ENCODE data around the gene KIF12.

KIF12 gene

DNA sequence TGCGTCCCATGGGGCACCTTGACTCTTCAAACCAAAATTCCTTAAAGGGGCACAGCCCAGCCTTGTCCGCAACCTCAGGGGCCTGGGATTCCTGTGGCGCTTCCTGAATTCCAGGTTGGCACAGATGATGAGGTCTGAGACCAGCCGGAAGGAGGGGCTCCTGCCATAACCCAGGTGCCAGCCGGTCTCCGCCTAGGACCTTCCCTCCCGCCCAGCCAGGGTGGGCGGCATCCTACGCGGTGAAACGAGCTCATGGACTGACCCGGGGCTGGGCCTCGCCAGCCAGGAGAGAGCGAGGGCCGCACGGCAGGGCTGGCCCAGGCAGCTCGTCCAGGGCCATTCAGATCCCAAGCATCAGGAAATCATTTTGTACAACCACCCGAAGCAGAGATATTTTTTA is 44.0 kb downstream of the KIF12 start:
- Histone ChIP-seq H3K4me3 (peak overlapping the region in 5 of 10 experiments; percentile 28 to 53 (median 45); a peak in 5 of 20 replicates), H3K9me3 (replicated peaks in 1 of 11) (no peaks in the 10 kb centered on the region), H3K4me2 (peak overlapping the region; percentile 79 to 99 (median 89)), H3K27ac (peak overlapping the region in 9 of 11 experiments; percentile 30 to 88 (median 73); a peak in 19 of 22 replicates), H3K9ac (peak overlapping the region; percentile 32 to 78 (median 49); a peak in 19 of 22 replicates), H3K27me3 (0 out of 22 replicates have a peak, but pooled peaks cover 0 to 4% (median 0%) of the 10 kb centered on the region in 11 experiments), H3K4me1 (peaks cover 37 to 99% (median 83%) of the 10 kb centered on the region in 10 experiments), H3K36me3 (peaks cover 8 to 42% (median 33%) of the 10 kb centered on the region in 11 experiments; a peak in 20 of 22 replicates), H4K20me1 (no peaks in the 10 kb centered on the region; a peak in 1 of 22 replicates)
- no peak for TF ChIP-seq Cebpa-rat (IDR thresholded peaks at IDR 0.05)

DNA sequence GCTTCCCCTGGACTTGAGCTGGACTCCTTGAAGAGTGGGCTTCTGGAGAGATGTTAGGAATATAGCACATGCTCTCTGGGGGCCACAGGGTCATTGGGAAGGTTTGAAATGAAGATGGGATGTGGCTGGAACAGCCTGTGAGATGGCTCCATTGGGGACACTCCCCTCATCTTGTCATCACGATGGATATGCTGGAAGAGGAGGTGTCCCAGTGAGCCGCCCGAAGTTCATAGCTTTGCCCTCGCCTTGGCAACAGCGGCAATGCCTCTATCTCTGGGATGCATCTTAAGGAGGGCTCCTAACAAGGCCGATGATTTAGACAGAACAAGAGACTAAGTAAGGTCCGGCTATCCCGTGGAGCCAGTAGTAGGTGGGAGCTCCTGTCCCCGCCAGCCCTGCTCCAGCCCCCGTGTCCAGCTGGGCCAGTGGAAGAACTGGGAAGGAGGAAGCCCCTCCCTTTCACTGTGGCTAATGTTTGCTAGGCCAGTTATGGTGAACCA is 44.9 kb downstream of the KIF12 start:
- peak overlapping the region in 4 of 11 experiments; percentile 17 to 88 (median 62); a peak in 5 of 22 replicates for H3K27ac ChIP-seq
- 0 out of 22 replicates have a peak, but pooled peaks cover 0 to 4% (median 0%) of the 10 kb centered on the region in 11 experiments for H3K27me3 ChIP-seq
- no peak for TF ChIP-seq Cebpa-rat (IDR thresholded peaks at IDR 0.05)
- peaks cover 29 to 91% (median 75%) of the 10 kb centered on the region in 10 experiments for H3K4me1 ChIP-seq
- no peaks in the 10 kb centered on the region; a peak in 1 of 22 replicates for H4K20me1 ChIP-seq
- no peak overlapping the region for H3K4me3 ChIP-seq
- H3K4me2 ChIP-seq, result peak overlapping the region in 8 of 11 experiments; percentile 16 to 99 (median 58); a peak in 15 of 22 replicates
- H3K36me3 ChIP-seq, result peaks cover 14 to 50% (median 41%) of the 10 kb centered on the region in 11 experiments; a peak in 21 of 22 replicates
- peak overlapping the region in 1 of 11 experiments; percentile 31; a peak in 1 of 22 replicates for H3K9ac ChIP-seq
- H3K9me3 ChIP-seq (replicated peaks in 1 of 11), result no peaks in the 10 kb centered on the region

DNA sequence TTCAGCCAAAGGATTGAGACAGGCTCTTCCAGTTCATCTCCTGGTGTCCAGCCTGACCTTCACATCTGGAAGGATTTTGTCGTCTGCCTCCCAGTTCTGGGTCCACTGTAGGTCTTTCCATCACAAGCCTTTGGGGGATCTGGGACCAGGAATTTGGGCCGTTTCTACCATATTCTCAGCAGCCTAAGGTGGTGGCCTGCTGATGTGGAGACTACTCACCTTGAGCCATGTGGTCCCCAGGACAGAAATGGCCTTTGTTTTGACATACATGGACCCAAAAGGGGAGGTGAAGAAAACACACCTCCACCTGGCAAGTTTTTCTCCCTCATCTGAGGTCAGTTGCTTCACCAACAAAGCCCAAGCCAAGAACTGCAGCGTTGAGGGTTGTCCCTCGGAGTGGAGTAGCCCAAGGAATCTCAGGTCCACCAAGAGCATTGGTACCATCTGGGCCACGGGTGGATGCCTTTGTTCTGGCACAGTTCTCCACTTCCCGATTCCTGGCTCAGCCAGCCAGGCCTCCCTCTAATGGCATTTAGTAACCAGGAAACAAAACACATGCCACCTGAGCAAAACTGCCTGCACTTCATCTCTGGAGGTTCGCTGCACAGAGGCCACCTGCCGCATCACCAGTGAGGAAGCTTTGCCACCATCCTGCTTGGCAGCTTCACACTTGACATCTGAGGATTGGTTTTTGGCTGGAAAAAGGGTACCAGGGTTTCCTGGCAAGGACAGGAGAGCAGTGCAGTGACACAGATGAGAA is 45.7 kb downstream of the KIF12 start:
- Histone ChIP-seq H3K27me3 (0 out of 22 replicates have a peak, but pooled peaks cover 0 to 4% (median 0%) of the 10 kb centered on the region in 11 experiments), H3K9ac (no peak overlapping the region), H3K9me3 (replicated peaks in 1 of 11) (no peaks in the 10 kb centered on the region), H3K36me3 (peaks cover 22 to 58% (median 50%) of the 10 kb centered on the region in 11 experiments), H3K4me1 (peaks cover 21 to 83% (median 67%) of the 10 kb centered on the region in 10 experiments), H3K27ac (no peak overlapping the region), H3K4me2 (peak overlapping the region in 7 of 11 experiments; percentile 16 to 99 (median 58); a peak in 11 of 22 replicates), H4K20me1 (no peaks in the 10 kb centered on the region), H3K4me3 (no peak overlapping the region)
- TF ChIP-seq Cebpa-rat (IDR thresholded peaks at IDR 0.05), result no peak

- 0 out of 22 replicates have a peak, but pooled peaks cover 0 to 4% (median 0%) of the 10 kb centered on the region in 11 experiments for H3K27me3 ChIP-seq
- H3K27ac ChIP-seq, result no peak overlapping the region
- no peaks in the 10 kb centered on the region for H4K20me1 ChIP-seq
- H3K9ac ChIP-seq, result no peak overlapping the region
- H3K9me3 ChIP-seq (replicated peaks in 1 of 11), result no peaks in the 10 kb centered on the region
- peaks cover 19 to 75% (median 57%) of the 10 kb centered on the region in 10 experiments for H3K4me1 ChIP-seq
- no peak overlapping the region for H3K4me3 ChIP-seq
- peak overlapping the region in 3 of 11 experiments; percentile 41 to 99 (median 85); a peak in 5 of 22 replicates for H3K4me2 ChIP-seq
- H3K36me3 ChIP-seq, result peaks cover 22 to 75% (median 58%) of the 10 kb centered on the region in 11 experiments
- no peak for TF ChIP-seq Cebpa-rat (IDR thresholded peaks at IDR 0.05)
These were observed 47.4 kb downstream of the KIF12 start for GRCh38 chr9:114051706-114052105.

DNA sequence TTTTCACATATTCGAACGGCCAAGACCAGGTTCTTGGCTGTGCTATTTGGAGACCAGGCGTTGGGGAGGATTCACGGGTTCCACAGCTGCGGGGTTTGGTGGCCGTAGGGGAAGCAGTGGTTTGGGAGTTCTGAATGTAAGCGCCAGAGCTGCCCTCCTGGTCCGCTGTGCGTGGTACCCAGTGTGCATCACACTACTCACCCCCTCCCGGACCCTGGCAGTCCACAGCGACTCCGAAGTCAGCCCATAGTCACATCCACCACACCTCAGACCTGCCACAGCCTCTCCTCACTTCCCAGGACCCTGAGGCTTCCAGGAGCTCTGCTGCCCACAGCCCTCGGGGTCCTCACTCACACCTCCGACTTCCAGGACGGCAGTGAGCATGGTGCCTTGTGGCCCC is 47.8 kb downstream of the KIF12 start:
- TF ChIP-seq Cebpa-rat (IDR thresholded peaks at IDR 0.05), result no peak
- Histone ChIP-seq H3K36me3 (peaks cover 22 to 78% (median 62%) of the 10 kb centered on the region in 11 experiments), H3K4me2 (peak overlapping the region in 5 of 11 experiments; percentile 3 to 99 (median 41); a peak in 6 of 22 replicates), H4K20me1 (no peaks in the 10 kb centered on the region), H3K9me3 (replicated peaks in 1 of 11) (no peaks in the 10 kb centered on the region), H3K27ac (no peak overlapping the region), H3K9ac (no peak overlapping the region), H3K4me3 (no peak overlapping the region), H3K4me1 (peaks cover 14 to 71% (median 52%) of the 10 kb centered on the region in 10 experiments), H3K27me3 (0 out of 22 replicates have a peak, but pooled peaks cover 0 to 4% (median 0%) of the 10 kb centered on the region in 11 experiments)

GRCh38 chr9:114050646-114051045 is 48.4 kb downstream of the KIF12 start:
- no peak for TF ChIP-seq Cebpa-rat (IDR thresholded peaks at IDR 0.05)
- H3K4me2 ChIP-seq, result peak overlapping the region in 4 of 11 experiments; percentile 3 to 99 (median 42); a peak in 4 of 22 replicates
- H3K36me3 ChIP-seq, result peaks cover 22 to 85% (median 67%) of the 10 kb centered on the region in 11 experiments
- H3K4me3 ChIP-seq, result no peak overlapping the region
- H3K4me1 ChIP-seq, result peaks cover 8 to 64% (median 46%) of the 10 kb centered on the region in 10 experiments
- no peak overlapping the region for H3K9ac ChIP-seq
- no peaks in the 10 kb centered on the region for H4K20me1 ChIP-seq
- H3K9me3 ChIP-seq (replicated peaks in 1 of 11), result no peaks in the 10 kb centered on the region
- H3K27me3 ChIP-seq, result 0 out of 22 replicates have a peak, but pooled peaks cover 0 to 4% (median 0%) of the 10 kb centered on the region in 11 experiments
- no peak overlapping the region for H3K27ac ChIP-seq

DNA sequence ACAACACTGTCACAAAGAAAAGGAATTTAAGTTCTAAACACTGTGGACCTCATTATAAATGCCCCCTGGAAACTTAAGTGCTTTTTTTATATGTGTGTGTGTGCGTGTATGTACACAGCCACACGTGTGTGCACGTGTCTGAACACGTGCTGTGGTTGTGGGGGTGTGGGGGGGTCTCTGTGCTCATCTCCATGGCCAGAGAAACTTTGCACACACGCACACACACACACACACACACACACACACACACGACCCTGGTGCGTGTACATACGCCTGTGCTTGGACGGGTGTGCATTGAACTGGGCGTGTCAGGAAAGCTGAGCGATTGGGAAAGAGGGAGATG is 48.9 kb downstream of the KIF12 start:
- TF ChIP-seq Cebpa-rat (IDR thresholded peaks at IDR 0.05), result no peak
- Histone ChIP-seq H3K4me1 (peaks cover 3 to 60% (median 42%) of the 10 kb centered on the region in 10 experiments), H3K36me3 (peaks cover 22 to 89% (median 72%) of the 10 kb centered on the region in 11 experiments), H4K20me1 (no peaks in the 10 kb centered on the region), H3K27ac (no peak overlapping the region), H3K9ac (no peak overlapping the region), H3K9me3 (replicated peaks in 1 of 11) (no peaks in the 10 kb centered on the region), H3K27me3 (0 out of 22 replicates have a peak, but pooled peaks cover 0 to 3% (median 0%) of the 10 kb centered on the region in 11 experiments), H3K4me2 (peak overlapping the region in 1 of 11 experiments; percentile 99; a peak in 2 of 22 replicates), H3K4me3 (no peak overlapping the region)

DNA sequence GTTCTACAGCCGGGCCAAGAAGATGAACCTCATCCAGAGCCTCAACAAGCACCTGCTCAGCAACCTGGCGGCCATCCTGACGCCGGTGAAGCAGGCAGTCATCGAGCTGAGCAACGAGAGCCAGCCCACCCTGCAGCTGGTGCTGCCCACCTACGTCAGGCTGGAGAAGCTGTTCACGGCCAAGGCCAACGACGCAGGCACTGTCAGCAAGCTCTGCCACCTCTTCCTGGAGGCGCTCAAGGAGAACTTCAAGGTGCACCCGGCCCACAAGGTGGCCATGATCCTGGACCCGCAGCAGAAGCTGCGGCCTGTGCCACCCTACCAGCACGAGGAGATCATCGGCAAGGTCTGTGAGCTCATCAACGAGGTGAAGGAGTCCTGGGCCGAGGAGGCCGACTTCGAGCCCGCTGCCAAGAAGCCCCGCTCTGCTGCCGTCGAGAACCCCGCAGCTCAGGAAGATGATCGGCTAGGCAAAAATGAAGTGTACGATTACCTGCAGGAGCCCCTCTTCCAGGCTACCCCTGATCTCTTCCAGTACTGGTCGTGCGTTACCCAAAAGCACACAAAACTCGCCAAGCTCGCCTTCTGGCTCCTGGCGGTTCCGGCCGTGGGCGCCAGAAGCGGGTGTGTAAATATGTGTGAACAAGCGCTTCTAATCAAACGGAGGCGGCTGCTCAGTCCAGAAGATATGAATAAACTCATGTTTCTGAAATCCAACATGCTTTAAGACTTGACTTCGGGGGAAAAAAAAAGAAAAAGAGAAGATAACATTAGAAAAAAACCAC is 49.5 kb downstream of the KIF12 start:
- Histone ChIP-seq H3K4me2 (no peak overlapping the region), H3K36me3 (peaks cover 22 to 95% (median 74%) of the 10 kb centered on the region in 11 experiments), H3K4me3 (no peak overlapping the region), H4K20me1 (no peaks in the 10 kb centered on the region), H3K4me1 (peaks cover 0 to 54% (median 37%) of the 10 kb centered on the region in 10 experiments; a peak in 13 of 20 replicates), H3K9me3 (replicated peaks in 1 of 11) (no peaks in the 10 kb centered on the region), H3K27ac (no peak overlapping the region), H3K9ac (no peak overlapping the region), H3K27me3 (no peaks in the 10 kb centered on the region)
- TF ChIP-seq Cebpa-rat (IDR thresholded peaks at IDR 0.05), result no peak

Measured in BLaER1 treated with 17β-estradiol and CSF1 and Interleukin-3, amounts not matched to agents 10 nM and 100 nM (cell line).